GM21717 (cell line): ENCODE data around the gene METTL9.
"Not testable (repeated sequence)": the region's sequence is repeated elsewhere in the genome, so short reads cannot be mapped to it uniquely, and the experiment has no call there.

Experiments used
- ATAC-seq: cut with Tn5 transposase; IDR thresholded peaks from one replicate; pipeline ENCODE4 v1.9.1; 2021; ENCODE audit warnings: mild to moderate bottlenecking, moderate library complexity; ENCODE audit not compliant: unreplicated experiment

METTL9 gene

GRCh38 chr16:21610006-21610544, 10.7 kb downstream of the METTL9 start:
- ATAC-seq = no peak

GRCh38 chr16:21610766-21611165, 11.4 kb downstream of the METTL9 start:
- ATAC-seq = no peak

- ATAC-seq = no peak
Observed at GRCh38 chr16:21611198-21611555, 11.8 kb downstream of the METTL9 start.

- ATAC-seq = no peak
Observed at GRCh38 chr16:21611556-21612384, 12.4 kb downstream of the METTL9 start.

GRCh38 chr16:21613361-21613760, 14.0 kb downstream of the METTL9 start:
- ATAC-seq = no peak

- no peak for ATAC-seq
Observed at GRCh38 chr16:21613781-21614180, 14.4 kb downstream of the METTL9 start.

GRCh38 chr16:21614896-21615295, 15.5 kb downstream of the METTL9 start:
- ATAC-seq = no peak

GRCh38 chr16:21617607-21618006, 18.2 kb downstream of the METTL9 start:
- no peak for ATAC-seq

- no peak for ATAC-seq
Observed at GRCh38 chr16:21618281-21618680, 18.9 kb downstream of the METTL9 start.

- no peak for ATAC-seq
Observed at GRCh38 chr16:21619765-21620425, 20.5 kb downstream of the METTL9 start.

- no peak for ATAC-seq
Observed at GRCh38 chr16:21620592-21620991, 21.2 kb downstream of the METTL9 start.

GRCh38 chr16:21622545-21622944, 23.2 kb downstream of the METTL9 start:
- ATAC-seq = no peak

- ATAC-seq = no peak
Observed at GRCh38 chr16:21625026-21625425, 25.6 kb downstream of the METTL9 start.

- no peak for ATAC-seq
Observed at GRCh38 chr16:21626659-21627277, 27.4 kb downstream of the METTL9 start.

GRCh38 chr16:21628121-21628726, 28.8 kb downstream of the METTL9 start:
- no peak for ATAC-seq

GRCh38 chr16:21628772-21629171, 29.4 kb downstream of the METTL9 start:
- ATAC-seq = no peak

- not testable (repeated sequence) for ATAC-seq
Observed at GRCh38 chr16:21629616-21630539, 30.5 kb downstream of the METTL9 start.

GRCh38 chr16:21630866-21631265, 31.5 kb downstream of the METTL9 start:
- not testable (repeated sequence) for ATAC-seq

- ATAC-seq = not testable (repeated sequence)
Observed at GRCh38 chr16:21631376-21631775, 32.0 kb downstream of the METTL9 start.

GRCh38 chr16:21631951-21632575, 32.7 kb downstream of the METTL9 start:
- ATAC-seq = not testable (repeated sequence)
